Smooth muscle cell (in vitro differentiated cells): ENCODE data around the gene ADCK2. TPM values are rescaled to one million over a fixed set of nuclear protein-coding genes. Genes with fewer than 3 reads are reported as not detected.

Experiments
- DNase-seq: peaks from one replicate; lab custom pipeline; 2025; ENCODE audit not compliant: unreplicated experiment; lab: John Stamatoyannopoulos, UW
- H2AFZ ChIP-seq: fragments of 200-600 bp; sonication (generic); 2 replicates; pipeline ENCODE4 v1.6.0; 2016; ENCODE audit warnings: antibody characterized with exemption, low read depth, mild to moderate bottlenecking
- H3F3A ChIP-seq: fragments of 200-600 bp; sonication (generic); 2 replicates; pipeline ENCODE4 v1.6.0; 2017; ENCODE audit warnings: antibody characterized with exemption, low read depth
- H3K27ac ChIP-seq: fragments of 200-600 bp; sonication (generic); 2 replicates; pipeline ENCODE4 v1.5.1; 2016; ENCODE audit warnings: low read depth, mild to moderate bottlenecking
- H3K27me3 ChIP-seq: fragments of 200-600 bp; sonication (generic); 2 replicates; pipeline ENCODE4 v1.6.1; 2016; ENCODE audit warnings: low read depth, mild to moderate bottlenecking
- H3K36me3 ChIP-seq: fragments of 200-600 bp; sonication (generic); 2 replicates; pipeline ENCODE4 v1.5.1; 2016; ENCODE audit warnings: low read depth
- H3K4me1 ChIP-seq: fragments of 200-600 bp; sonication (generic); 2 replicates; pipeline ENCODE4 v1.5.1; 2016; ENCODE audit warnings: low read depth
- H3K4me2 ChIP-seq: fragments of 200-600 bp; sonication (generic); 2 replicates; pipeline ENCODE4 v1.6.0; 2016; ENCODE audit warnings: mild to moderate bottlenecking
- H3K4me3 ChIP-seq: fragments of 200-600 bp; sonication (generic); 2 replicates; pipeline ENCODE4 v1.5.1; 2016; ENCODE audit warnings: mild to moderate bottlenecking
- H3K79me2 ChIP-seq: fragments of 200-600 bp; sonication (generic); 2 replicates; pipeline ENCODE4 v1.6.0; 2016; ENCODE audit warnings: low read depth, mild to moderate bottlenecking
- H3K9ac ChIP-seq: fragments of 200-600 bp; sonication (generic); 2 replicates; pipeline ENCODE4 v1.6.0; 2016; ENCODE audit warnings: low read depth
- H3K9me3 ChIP-seq: fragments of 200-600 bp; sonication (generic); replicated peaks from 2 replicates; pipeline ENCODE4 v1.5.1; 2016; ENCODE audit warnings: low read depth
- H4K20me1 ChIP-seq: fragments of 200-600 bp; sonication (generic); 2 replicates; pipeline ENCODE4 v1.6.0; 2016; ENCODE audit warnings: low read depth
- CTCF ChIP-seq: fragments of 200-600 bp; sonication (generic); IDR thresholded peaks from 2 replicates; pipeline ENCODE4 v1.5.1; 2017; ENCODE audit warnings: borderline replicate concordance, mild to moderate bottlenecking, antibody characterized with exemption; ENCODE audit not compliant: insufficient read depth, poor library complexity, severe bottlenecking
- WGBS: methylation state at CpG from one replicate; pipeline ENCODE4 v1.1.7; 2016; ENCODE audit warnings: low lambda C conversion rate; 5-methylcytosine and 5-hydroxymethylcytosine counted together
- polyA plus RNA-seq: library from polyadenylated mRNA; unstranded; fragments of >200 nt; fragmentation: Nextera tagmentation; extraction: Ambion mirVana; gene quantifications from 2 replicates; pipeline ENCODE4 v1.2.1, GENCODE V29; 2016
- total RNA-seq: library from RNA; depleted of rRNA; stranded (reverse); fragments of >200 nt; gene quantifications from 2 replicates; pipeline ENCODE4 v1.2.3, GENCODE V29; 2014

ADCK2 gene
- total and polyA plus RNA-seq, 2 experiments from 2014 or later: 8.0 to 10.5 TPM

GRCh38 chr7:140723574-140723973, 50.8 kb downstream of the ADCK2 start:
- Histone ChIP-seq H4K20me1 (no peaks in the 10 kb centered on the region), H3K4me2 (no peak overlapping the region), H3K4me3 (no peak overlapping the region), H2AFZ (no peak overlapping the region), H3K36me3 (no peaks in the 10 kb centered on the region), H3F3A (no peaks in the 10 kb centered on the region), H3K27me3 (no peaks in the 10 kb centered on the region), H3K27ac (no peak overlapping the region), H3K4me1 (peaks cover 6% of the 10 kb centered on the region), H3K9me3 (no peaks in the 10 kb centered on the region), H3K9ac (no peak overlapping the region), H3K79me2 (no peaks in the 10 kb centered on the region)
- no peak for DNase-seq
- 92% methylated on average over 3 of the region's 3 CpGs for WGBS
- TF ChIP-seq CTCF: no peak

GRCh38 chr7:140724706-140725105, 52.0 kb downstream of the ADCK2 start:
- DNase-seq: no peak
- Histone ChIP-seq H4K20me1 (no peaks in the 10 kb centered on the region), H3K79me2 (no peaks in the 10 kb centered on the region), H3K4me1 (peaks cover 6% of the 10 kb centered on the region), H3K36me3 (no peaks in the 10 kb centered on the region), H3K4me2 (no peak overlapping the region), H2AFZ (no peak overlapping the region), H3K27ac (no peak overlapping the region), H3K9ac (no peak overlapping the region), H3K9me3 (no peaks in the 10 kb centered on the region), H3K27me3 (no peaks in the 10 kb centered on the region), H3K4me3 (no peak overlapping the region), H3F3A (no peaks in the 10 kb centered on the region)
- TF ChIP-seq CTCF: no peak
- WGBS: 96% methylated on average over 1 of the region's 1 CpG

GRCh38 chr7:140726281-140726680, 53.5 kb downstream of the ADCK2 start:
- H3K79me2 ChIP-seq: no peaks in the 10 kb centered on the region
- H3F3A ChIP-seq: no peaks in the 10 kb centered on the region
- no peak overlapping the region for H3K27ac ChIP-seq
- H3K36me3 ChIP-seq: no peaks in the 10 kb centered on the region
- no peak overlapping the region for H3K4me2 ChIP-seq
- no peak overlapping the region for H3K9ac ChIP-seq
- peak; percentile 17 for TF ChIP-seq CTCF
- H3K27me3 ChIP-seq: no peaks in the 10 kb centered on the region
- peaks cover 6% of the 10 kb centered on the region for H3K4me1 ChIP-seq
- no peak overlapping the region for H2AFZ ChIP-seq
- no peaks in the 10 kb centered on the region for H3K9me3 ChIP-seq
- 71% methylated on average over 2 of the region's 2 CpGs for WGBS
- H4K20me1 ChIP-seq: no peaks in the 10 kb centered on the region
- DNase-seq: no peak
- H3K4me3 ChIP-seq: no peak overlapping the region

GRCh38 chr7:140732416-140732815, 59.7 kb downstream of the ADCK2 start:
- Histone ChIP-seq H4K20me1 (no peaks in the 10 kb centered on the region), H3K4me3 (no peak overlapping the region), H3K4me1 (peaks cover 6% of the 10 kb centered on the region), H3K27ac (no peak overlapping the region), H3K4me2 (no peak overlapping the region), H3K79me2 (no peaks in the 10 kb centered on the region), H3F3A (no peaks in the 10 kb centered on the region), H3K9ac (no peak overlapping the region), H2AFZ (no peak overlapping the region), H3K36me3 (no peaks in the 10 kb centered on the region), H3K27me3 (no peaks in the 10 kb centered on the region), H3K9me3 (no peaks in the 10 kb centered on the region)
- no peak for TF ChIP-seq CTCF
- WGBS: 86% methylated on average over 2 of the region's 2 CpGs
- DNase-seq: no peak
